Epithelial cell of esophagus (primary cell): ENCODE results near the gene WBP2NL.
A peak's percentile ranks its signal among the peaks of the same experiment; 100 is the strongest.

Experiments
- DNase-seq: peaks from one replicate; pipeline ENCODE4 v3.0.0; 2010; ENCODE audit warnings: low read depth
- H3K4me3 ChIP-seq: 2 replicates; pipeline ENCODE4 v1.5.1; 2011; ENCODE audit warnings: mild to moderate bottlenecking, low read length, control low read depth
- CTCF ChIP-seq: IDR thresholded peaks from 2 replicates; pipeline ENCODE4 v1.5.1; 2011; ENCODE audit warnings: low read depth, mild to moderate bottlenecking, low read length, control low read depth, inconsistent platforms; ENCODE audit not compliant: insufficient read depth; ENCODE audit errors: missing control alignments

Gene WBP2NL

GRCh38 chr22:41995211-41995610 lies 3.4 kb upstream of the WBP2NL start:
- no peak for DNase-seq
- TF ChIP-seq CTCF = no peak
- no peak overlapping the region for H3K4me3 ChIP-seq

- H3K4me3 ChIP-seq = no peak overlapping the region
- no peak for DNase-seq
Observed at GRCh38 chr22:41996826-41997225, 1.8 kb upstream of the WBP2NL start.

DNA sequence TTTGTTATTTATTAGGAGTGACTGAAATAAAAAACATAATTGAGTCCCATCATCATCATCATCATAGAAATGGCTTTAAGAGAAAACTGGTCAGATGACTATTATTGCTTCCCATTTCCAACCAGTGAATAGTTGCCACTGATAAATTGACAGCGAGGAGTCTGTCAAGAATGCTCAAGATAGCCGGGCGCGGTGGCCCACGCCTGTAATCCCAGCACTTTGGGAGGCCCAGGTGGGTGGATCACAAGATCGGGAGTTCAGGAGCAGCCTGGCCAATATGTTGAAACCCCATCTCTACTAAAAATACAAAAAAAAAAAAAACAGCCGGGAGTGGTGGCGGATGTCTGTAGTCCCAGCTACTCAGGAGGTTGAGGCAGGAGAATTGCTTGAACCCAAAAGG lies 1.9 kb downstream of the WBP2NL start:
- DNase-seq = no peak
- no peak for TF ChIP-seq CTCF
- H3K4me3 ChIP-seq = no peak overlapping the region

More at GRCh38 chr22:41996826-41997225, 1.8 kb upstream of the WBP2NL start:
- no peak for TF ChIP-seq CTCF

- no peak overlapping the region for H3K4me3 ChIP-seq
- no peak for TF ChIP-seq CTCF
- peak; percentile 21 for DNase-seq
Observed at GRCh38 chr22:42001121-42001520, 2.5 kb downstream of the WBP2NL start.

- no peak for TF ChIP-seq CTCF
- no peak for DNase-seq
- H3K4me3 ChIP-seq = no peak overlapping the region
Observed at GRCh38 chr22:42001706-42002105, 3.1 kb downstream of the WBP2NL start.

DNA sequence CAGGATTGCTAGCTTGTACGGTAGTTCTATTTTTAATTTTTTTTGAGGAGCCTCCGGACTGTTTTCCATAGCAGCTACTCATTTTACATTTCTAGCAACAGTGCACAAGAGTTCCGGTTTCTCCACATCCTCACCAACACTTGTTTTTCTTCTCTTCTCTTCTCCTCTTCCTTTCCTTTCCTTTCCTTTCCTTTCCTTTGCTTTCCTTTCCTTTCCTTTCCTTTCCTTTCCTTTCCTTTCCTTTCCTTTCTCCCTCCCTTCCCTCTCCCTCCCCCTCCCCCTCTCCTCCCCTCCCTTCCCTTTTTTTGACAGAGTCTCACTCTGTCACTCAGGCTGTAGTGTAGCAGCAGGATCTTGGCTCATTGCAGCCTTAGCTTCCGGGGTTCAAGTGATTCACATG lies 9.3 kb downstream of the WBP2NL start:
- no peak for TF ChIP-seq CTCF

GRCh38 chr22:42010778-42011177 lies 12.2 kb downstream of the WBP2NL start:
- DNase-seq = no peak
- no peak overlapping the region for H3K4me3 ChIP-seq
- no peak for TF ChIP-seq CTCF

More for the DNA sequence above, 9.3 kb downstream of the WBP2NL start:
- no peak overlapping the region for H3K4me3 ChIP-seq
- no peak for DNase-seq
